Renal cortical epithelial cell (primary cell): ENCODE results near the gene NRG2. TPM values are rescaled to one million over a fixed set of nuclear protein-coding genes. Genes with fewer than 3 reads are reported as not detected.

Source experiments
- DNase-seq: peaks from one replicate; pipeline ENCODE4 v3.0.0-alpha.2; 2011; ENCODE audit warnings: low read depth
- total RNA-seq: library from RNA; depleted of rRNA; stranded (reverse); fragments of >200 nt; gene quantifications from 2 replicates; pipeline ENCODE4 v1.2.3, GENCODE V29; 2014

NRG2 gene
- total RNA-seq, 1 donor from 2014 or later, result 0.45 TPM

DNA sequence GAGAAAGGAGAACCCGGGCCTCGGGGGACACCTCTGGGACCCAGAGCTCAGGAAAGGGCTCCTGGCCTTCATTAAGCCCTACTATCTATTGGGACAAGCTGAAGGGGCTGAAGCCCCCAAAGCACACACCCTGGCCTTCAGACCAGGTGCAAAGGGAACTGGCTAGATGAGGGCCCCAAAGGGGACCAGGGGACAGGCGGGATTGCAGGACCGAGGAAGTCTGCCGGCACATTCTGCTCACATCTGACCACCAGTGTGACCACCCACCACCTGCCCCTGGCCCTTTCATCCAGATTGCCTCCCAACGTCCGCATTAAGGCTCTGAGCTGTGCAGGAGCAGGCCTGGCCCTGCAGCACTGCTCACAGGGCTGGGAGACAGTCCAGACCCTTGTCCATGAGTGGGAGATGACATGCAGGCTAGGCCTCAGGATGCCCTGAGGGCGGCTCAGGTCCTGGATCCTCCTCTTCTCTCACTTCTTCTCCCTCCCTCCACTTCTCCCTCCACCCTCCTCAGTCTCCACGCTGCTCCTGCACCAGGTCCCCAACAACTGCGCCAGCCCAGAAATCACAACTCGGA lies 228.3 kb downstream of the NRG2 start:
- no peak for DNase-seq

DNA sequence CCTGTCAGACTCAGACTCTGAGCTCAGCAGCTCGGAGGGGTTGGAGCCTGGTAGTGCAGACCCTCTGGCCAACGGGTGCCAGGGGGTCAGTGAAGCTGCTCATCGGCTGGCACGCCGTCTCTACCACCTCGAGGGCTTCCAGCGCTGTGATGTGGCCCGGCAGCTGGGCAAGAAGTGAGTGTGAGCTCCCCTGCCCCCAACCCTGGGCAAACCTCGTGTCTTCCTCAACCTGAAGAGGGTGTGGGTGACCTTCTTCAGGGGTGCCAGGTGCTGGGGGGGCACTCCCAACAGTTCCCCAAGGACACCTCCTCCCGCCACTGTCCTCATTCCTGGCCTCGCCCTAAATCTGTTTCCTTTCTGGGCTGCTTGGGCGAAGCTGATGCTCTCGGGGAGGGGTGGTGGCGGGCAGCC lies 228.9 kb downstream of the NRG2 start:
- DNase-seq, result no peak

DNA sequence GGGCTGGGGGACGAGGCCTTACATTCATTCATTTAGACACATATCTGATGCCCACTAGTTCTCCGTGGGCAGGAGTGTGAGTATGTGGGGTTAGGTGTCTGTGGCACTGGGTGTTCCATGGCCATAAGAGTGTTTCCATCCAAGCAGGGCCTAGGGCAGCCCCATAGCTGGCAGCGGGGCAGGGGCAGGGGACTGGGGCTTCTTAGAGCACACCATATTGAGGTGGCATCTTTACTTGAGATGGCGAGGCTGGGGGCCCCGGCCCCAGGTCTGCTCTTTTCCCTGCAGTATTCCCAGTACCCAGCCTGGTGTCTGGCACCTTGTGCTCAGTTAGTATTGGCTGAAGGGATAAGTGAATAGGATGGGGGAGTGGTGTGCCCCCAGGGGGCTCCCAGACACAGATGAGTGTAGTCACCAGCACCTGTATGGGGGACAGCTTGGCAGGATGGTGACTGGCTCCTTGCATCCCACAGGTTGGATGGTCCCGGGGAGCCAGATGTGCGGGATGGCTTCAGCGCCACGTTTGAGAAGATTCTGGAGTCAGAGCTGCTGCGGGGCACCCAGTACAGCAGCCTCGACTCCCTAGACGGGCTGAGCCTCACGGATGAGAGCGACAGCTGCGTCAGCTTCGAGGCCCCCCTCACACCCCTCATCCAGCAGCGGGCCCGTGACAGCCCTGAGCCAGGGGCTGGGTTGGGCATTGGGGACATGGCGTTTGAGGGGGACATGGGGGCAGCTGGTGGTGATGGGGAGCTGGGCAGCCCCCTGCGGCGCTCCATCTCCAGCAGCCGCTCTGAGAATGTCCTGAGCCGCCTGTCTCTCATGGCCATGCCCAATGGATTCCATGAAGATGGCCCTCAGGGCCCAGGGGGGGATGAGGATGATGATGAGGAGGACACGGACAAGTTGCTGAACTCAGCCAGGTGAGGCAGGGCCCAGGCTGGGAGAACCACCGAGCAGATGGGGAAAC lies 230.0 kb downstream of the NRG2 start:
- no peak for DNase-seq

DNA sequence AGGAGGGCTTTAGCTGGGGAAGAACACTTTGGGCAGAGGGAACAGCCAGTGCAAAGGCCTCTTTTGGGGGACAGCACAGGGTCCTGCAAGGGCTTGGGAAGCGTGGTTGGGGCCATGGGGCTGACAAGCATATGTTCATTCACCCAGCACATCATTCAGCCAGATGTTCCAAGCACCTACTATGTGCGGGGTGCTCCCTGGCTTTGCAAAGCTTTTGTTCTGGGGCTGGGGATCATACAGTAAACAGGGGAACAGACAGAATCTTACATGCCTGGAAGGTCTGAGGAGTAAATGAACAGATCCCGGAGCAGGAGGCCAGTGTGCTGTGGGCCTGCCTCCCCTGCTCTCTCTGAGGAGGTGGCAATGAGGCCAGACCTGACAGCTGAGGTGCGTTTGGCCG lies 230.8 kb downstream of the NRG2 start:
- no peak for DNase-seq

DNA sequence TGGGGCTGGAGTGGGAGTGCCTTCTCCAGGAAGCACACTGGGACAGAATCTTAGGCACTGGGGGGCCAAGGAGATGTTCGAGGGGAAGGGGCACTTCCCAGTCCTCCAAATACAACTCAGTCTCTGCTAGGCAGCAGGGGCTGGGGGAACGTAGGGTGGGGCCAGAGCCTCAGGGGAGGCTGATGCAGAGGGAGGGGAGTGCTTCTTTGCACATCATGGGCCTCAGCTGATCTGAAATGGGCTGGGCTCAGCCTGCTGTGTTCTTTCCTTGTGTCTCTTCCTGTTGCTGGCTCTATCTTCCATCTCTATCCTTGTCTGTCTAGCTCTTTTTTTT lies 231.9 kb downstream of the NRG2 start:
- DNase-seq, result no peak

DNA sequence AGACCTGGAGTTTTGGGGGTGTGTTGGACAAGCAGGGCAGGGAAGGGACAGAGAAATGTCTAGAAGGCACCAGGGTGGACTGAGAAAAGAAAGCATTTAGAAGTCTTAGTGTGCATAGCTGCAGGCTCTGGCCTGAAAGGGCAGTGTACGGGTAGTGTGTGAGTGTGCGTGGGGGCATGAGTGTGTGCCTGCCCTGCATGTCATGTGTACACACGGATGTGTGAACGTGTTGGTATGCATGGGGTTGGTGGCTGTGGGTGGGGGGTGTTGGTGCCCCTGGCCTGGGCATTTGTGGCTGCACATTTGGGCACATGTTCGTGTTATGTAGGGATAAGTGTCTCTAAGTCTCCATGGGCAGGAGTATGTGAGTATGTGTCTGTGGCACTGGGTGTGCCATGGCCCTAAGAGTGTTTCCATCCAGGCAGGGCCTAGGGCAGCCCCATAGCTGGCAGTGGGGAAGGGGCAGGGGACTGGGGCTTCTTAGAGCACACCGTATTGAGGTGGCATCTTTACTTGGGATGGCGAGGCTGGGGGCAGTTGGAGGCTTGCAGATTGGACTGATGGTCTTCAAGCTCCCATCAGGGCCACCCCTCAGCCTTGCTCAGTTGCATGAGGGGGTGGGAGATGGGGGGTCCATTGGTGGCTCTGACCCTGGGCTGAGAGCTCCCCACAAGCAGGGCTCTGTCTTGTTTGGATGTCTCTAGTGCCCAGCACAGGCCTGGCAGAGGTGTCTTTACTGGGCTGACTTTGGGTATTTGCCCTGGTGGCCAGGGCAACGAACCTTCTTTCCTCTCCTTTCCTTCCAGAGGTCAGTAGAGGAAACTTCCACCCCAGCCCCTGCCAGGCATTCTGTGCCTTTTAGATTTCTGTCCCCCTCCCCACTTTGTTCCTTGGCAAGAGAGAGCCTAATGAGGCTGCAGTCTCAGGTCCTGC lies 232.5 kb downstream of the NRG2 start:
- DNase-seq, result no peak

DNA sequence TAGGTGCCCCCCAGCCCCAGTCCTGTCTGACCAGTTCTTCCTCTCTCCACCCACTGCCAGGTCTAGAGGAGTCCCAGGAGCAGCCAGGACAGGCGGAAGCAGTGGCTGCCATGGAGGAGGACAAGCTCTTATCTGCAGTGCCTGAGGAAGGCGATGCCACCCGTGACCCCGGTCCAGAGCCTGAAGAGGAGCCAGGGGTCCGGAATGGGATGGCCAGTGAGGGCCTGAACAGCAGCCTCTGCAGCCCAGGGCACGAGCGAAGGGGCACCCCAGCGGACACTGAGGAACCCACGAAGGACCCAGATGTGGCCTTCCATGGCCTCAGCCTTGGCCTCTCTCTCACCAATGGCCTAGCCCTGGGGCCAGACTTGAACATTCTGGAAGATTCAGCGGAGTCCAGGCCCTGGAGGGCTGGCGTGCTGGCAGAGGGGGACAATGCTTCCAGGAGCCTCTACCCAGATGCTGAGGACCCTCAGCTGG lies 233.7 kb downstream of the NRG2 start:
- no peak for DNase-seq

DNA sequence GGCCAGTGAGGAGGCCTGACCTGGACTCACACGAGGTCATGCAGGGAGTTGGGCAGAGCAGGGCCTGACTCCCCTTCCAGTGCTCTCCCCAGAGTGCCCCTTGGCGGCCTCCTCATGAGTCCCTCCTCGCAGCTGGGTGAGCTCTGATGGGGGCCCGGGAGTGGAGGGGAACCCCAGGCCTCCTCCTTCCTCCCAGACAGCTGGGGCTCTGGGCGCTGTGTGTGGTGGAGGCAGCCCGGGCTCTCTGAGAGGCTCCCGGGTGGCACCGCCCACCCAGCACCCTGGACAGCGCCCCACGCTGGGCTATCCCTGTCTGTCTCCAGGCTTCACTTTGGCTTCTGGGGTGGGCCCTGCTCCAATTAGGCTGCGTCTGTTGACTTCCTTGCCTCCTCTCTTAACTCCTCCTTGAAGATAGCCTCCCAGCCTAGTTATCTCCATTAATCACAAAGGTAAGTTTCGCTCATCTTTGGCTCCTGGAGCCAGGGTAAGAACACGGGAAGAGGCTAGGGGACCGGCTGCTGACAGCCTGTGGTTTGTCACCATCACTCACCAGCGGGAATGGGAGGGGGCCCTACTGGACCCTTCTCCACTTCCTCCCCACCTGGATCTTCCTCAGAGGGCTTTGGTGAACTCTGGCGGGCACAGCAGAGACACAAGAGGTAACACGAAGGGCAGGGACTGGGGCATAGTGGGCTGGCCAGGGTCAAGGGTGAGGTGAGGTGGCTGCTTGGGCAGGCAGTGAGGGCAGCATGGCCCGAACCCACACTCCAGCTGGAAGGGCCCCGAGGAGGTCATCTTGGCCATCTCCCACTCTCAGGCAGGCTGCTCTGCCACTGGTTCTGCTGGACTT lies 234.4 kb downstream of the NRG2 start:
- no peak for DNase-seq

DNA sequence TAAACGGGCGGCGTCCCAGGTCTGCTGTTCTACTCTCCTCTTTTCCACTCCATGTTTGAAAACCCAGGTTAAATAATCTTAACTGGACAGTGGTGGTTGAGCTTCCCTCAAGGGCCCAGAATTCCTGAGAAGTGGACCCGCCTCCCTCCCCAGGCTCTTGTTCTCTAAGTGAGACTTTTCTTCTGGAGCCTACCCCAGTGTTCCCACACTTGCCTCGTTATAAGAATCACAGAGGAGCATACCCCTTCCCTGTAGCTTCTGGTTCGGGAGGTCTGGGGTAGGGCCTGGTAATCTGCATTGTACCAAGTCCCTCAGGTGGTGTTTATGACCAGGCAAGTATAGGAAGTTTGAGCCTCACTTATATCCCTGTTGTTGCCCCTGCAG lies 235.5 kb downstream of the NRG2 start:
- DNase-seq, result no peak

DNA sequence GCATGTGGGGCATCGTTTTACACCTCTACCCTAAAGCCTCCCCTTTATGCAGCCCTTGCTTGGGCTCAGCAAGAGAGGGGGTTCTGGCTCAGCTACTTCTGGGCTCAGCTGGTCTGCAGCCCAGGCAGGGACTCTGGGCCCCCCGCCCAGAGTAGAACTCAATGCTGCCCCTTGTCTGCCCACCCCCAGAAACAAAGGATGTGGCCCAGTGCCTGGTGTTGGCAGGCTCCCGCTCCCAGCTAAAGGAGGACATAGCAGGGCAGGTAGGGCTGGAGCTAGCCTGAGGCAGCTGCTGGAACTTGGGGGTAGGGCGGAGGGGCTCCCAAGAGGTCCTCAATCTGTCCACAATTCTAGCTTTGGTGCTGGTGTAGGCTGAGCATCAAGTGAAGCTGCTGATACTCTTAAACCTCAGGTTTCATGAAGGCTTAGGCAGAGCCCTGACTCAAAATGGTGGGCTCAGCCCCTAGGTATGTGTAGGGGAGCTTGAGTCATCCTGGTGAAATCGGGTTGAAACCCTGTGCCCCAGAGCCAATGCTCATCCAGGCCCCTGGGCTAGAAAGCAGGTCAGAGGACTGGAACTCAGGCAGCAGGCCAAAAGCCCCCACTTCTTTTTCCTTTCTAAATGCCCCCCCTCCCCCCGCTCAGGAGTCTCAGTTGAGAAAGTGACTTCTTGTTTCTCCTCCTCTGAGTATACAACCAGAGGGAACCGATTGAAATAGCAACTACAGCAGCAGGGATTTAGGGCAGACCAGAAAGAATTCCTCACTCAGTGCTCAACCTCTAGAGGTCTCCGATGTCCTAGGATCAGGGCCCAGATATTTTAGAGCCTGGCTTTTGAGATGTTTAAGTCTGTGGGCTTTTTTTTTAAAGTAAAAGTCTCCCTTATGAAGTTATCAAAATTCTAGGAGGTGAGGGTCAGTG lies 236.1 kb downstream of the NRG2 start:
- no peak for DNase-seq

DNA sequence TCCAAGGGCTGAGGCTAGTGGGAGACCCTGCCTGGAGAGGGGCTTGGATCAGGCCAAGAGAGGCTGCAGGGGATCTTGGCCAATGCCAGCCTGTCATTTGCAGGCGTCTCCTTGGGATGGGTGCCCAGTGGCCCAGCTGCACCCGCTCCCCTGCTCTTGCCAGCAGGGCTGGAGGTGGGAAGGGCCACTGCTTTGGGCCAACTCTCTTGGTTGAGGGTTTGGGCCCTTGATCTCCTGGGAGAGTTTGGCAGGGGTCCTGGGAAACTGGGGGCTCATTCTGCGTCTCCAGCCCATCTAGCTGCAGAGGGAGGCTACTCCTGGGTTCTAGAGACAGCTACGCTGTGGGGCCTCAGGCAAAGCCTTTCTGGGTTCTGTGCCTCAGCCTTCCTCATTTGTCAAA lies 237.0 kb downstream of the NRG2 start:
- DNase-seq, result no peak

DNA sequence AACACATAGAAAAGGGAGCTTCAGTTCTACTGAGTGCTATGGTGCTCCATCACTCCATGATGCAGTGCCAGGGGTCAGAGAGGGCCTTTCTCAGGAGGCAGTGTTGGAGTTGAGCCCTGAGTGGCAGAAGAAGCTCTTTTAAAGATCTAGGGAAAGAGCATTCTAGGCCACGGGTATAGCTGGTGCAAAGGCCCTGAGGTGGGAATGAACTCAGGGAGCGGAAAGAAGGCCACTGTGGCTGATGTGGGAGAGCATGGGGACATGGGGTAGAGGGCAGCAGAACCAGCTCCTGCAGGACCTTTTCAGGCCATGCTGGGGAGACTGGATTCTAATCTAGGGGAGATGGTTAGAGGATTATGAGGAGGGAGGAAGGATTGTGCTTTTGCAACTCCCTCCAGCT lies 237.6 kb downstream of the NRG2 start:
- no peak for DNase-seq

DNA sequence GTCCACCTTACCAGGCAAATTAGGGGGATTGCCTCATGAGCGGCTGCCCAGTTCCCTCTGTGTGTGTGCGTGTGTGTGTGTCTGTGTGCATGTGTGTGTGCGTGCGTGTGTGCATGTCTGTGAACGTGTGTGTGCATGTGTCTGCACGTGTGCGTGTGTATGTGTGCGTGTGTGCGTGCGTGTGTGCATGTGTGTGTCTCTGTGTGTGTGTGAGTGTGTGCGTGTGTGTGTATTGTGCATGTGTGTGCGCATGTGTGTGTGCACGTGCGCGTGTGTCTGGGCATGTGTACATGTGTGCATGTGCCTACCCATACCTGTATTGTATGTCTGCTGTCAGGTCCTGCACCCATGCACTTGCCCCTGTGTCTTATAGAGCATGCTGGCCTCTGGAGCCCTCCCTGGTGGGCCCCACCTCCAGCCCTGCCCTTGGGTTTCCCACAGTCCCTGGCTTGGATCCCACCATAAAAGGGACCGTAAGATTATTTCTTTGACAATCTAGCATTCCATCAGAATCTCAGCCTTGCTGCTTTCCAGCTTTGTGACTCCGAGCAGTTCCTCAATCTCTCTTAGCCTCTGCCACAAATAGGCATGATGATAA lies 238.2 kb downstream of the NRG2 start:
- no peak for DNase-seq

DNA sequence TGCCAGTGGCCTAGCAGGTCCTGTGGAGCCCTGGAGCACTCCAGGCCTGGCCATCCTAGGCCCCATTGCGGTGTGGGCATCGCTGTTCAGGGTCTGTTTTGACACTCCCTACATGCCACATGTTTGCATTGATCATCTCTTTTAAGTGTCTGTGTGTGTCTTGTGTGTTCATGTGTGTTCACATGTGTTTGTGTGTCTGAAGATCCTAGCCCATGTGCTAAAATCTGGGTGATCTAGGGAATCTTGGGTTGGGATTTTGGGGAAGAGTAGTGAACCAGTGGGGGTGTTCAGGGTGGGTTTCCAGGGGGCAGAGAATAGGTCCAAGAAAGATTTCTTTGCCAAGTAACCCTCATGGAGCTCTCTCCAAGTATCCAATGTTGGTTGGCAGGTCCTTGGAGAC lies 239.1 kb downstream of the NRG2 start:
- no peak for DNase-seq

DNA sequence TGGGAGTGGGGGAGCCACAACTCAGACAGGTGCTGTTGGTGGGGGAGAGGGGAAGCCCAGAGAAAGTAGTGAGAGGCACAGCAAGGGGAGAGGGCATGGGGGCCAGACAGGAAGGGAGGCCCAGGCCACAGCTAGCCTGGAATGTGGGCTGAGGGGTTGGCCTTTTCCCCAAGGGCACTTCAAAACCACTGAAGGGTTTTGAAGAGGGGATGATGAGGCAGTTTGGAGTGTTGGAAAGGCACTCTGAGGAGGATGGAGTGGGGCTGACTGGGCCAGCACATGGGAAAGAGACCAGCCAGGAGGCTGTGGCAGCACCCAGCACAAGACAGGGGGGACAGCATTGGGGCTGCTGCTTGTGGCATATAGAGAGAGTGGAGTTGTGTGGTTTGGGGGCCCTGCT lies 243.7 kb downstream of the NRG2 start:
- DNase-seq, result no peak

DNA sequence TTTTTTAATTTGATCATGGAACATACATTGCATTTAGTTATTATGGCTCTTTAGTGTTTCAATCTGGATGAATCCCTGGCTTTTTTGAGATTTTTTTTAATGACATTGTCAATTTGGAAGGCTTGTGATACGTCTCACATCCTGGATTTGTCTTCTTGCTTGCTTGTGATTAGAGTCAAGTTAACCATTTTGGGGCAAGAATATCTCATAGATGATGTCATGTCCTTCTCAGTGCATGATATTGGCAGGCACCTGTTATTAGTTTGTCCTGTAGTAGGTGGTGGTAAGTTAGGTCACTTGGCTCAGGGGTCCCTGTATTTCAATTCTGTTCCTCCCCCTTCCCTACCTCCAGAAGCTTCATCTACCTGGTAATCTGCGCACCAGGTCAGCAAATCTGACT lies 244.2 kb downstream of the NRG2 start:
- no peak for DNase-seq

DNA sequence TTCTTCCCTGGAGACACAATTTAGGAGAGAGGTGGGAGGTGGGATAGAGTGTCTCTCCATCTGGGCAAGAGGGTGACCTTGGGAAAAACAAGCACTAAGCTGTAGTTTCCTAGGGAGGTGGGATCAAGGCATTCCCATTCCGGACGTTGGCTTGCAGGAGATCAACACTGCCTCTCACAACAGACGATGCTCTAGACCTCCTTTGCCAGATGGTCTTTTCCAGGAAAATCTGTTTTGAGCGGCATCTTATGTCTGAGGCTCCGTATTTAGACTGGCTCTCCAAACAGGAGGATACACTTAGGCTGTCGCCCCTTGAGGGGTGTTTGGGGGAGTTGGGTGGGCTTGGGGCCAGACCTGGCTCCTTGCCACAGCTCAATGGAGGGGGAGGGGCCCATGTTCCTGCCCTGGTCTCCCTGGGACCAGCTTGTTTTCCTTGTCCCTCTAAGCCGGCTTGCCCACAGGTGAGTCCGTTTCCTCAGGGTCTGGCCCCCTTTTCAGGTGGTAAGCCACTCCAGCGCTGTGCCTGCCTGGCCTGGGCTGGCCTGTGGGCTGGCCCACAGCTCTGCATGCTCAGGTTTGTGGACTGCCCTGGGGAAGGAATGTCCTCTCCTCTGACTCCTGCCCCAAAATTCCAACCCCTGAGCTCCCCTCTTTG lies 245.1 kb downstream of the NRG2 start:
- no peak for DNase-seq

DNA sequence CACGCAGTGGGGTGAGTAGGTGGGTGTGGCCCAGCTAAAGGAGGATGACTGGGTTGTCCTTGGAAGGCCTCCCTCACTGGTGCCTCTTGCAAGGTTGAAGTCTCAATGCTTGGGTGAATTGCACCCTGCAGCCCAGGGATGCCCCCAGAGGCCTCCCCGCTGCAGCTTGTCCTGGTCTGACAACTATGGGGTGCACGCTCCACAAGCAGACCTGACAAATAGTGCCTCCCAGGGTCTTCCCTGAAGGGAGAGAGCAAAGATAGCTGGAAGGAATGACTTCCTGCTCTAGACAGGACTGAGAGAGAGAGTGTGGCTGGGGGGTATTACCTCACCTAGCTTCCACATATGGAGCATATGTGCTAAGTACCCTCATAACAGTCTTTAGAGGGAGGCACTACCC lies 245.8 kb downstream of the NRG2 start:
- no peak for DNase-seq
